ENCODE results near the gene PAF1.

The PAF1 gene

GRCh38 chr19:39362682-39363657, 27.9 kb downstream of the PAF1 start:
- Mint-ChIP-seq H3K4me1 (no peaks in the 10 kb centered on the region), H3K27ac (peak overlapping the region in 1 of 2 donors; percentile 46), H3K4me3 (no peak overlapping the region), H3K27me3 (no peaks in the 10 kb centered on the region), H3K9me3 (no peaks in the 10 kb centered on the region)
- no peak for ATAC-seq
- DNase-seq, result no peak

- Mint-ChIP-seq H3K27ac (peak overlapping the region in 1 of 2 donors; percentile 65), H3K4me3 (no peak overlapping the region), H3K9me3 (no peaks in the 10 kb centered on the region), H3K27me3 (no peaks in the 10 kb centered on the region), H3K4me1 (peaks cover 5% of the 10 kb centered on the region)
- ATAC-seq (no peak), DNase-seq (no peak)
Observed at GRCh38 chr19:39360599-39360998, 30.3 kb downstream of the PAF1 start.

GRCh38 chr19:39359026-39359425, 31.9 kb downstream of the PAF1 start:
- no peaks in the 10 kb centered on the region for H3K27me3 Mint-ChIP-seq
- DNase-seq (no peak), ATAC-seq (no peak)
- H3K27ac Mint-ChIP-seq, result no peak overlapping the region
- no peak overlapping the region for H3K4me3 Mint-ChIP-seq
- no peaks in the 10 kb centered on the region for H3K9me3 Mint-ChIP-seq
- peaks cover 5% of the 10 kb centered on the region for H3K4me1 Mint-ChIP-seq

GRCh38 chr19:39356647-39357046, 34.3 kb downstream of the PAF1 start:
- no peaks in the 10 kb centered on the region for H3K27me3 Mint-ChIP-seq
- ATAC-seq, result no peak
- no peak for DNase-seq
- no peaks in the 10 kb centered on the region for H3K9me3 Mint-ChIP-seq
- H3K27ac Mint-ChIP-seq, result peak overlapping the region; percentile 30 to 40
- peaks cover 13% of the 10 kb centered on the region for H3K4me1 Mint-ChIP-seq
- H3K4me3 Mint-ChIP-seq, result no peak overlapping the region

GRCh38 chr19:39356073-39356472, 34.8 kb downstream of the PAF1 start:
- no peaks in the 10 kb centered on the region for H3K27me3 Mint-ChIP-seq
- H3K4me3 Mint-ChIP-seq, result no peak overlapping the region
- DNase-seq (no peak), ATAC-seq (no peak)
- peaks cover 19% of the 10 kb centered on the region for H3K4me1 Mint-ChIP-seq
- H3K9me3 Mint-ChIP-seq, result no peaks in the 10 kb centered on the region
- H3K27ac Mint-ChIP-seq, result peak overlapping the region; percentile 84 to 85

GRCh38 chr19:39355253-39355652, 35.7 kb downstream of the PAF1 start:
- Mint-ChIP-seq H3K4me1 (peaks cover 20% of the 10 kb centered on the region), H3K27ac (no peak overlapping the region), H3K4me3 (no peak overlapping the region)

GRCh38 chr19:39352381-39353255, 38.3 kb downstream of the PAF1 start:
- peaks cover 38% of the 10 kb centered on the region for H3K4me1 Mint-ChIP-seq
- peak overlapping the region in 1 of 2 donors; percentile 38 for H3K27ac Mint-ChIP-seq
- ATAC-seq (no peak), DNase-seq (no peak)
- no peaks in the 10 kb centered on the region for H3K27me3 Mint-ChIP-seq
- H3K9me3 Mint-ChIP-seq, result no peaks in the 10 kb centered on the region
- no peak overlapping the region for H3K4me3 Mint-ChIP-seq

More at GRCh38 chr19:39355253-39355652, 35.7 kb downstream of the PAF1 start:
- Mint-ChIP-seq H3K9me3 (no peaks in the 10 kb centered on the region), H3K27me3 (no peaks in the 10 kb centered on the region)
- ATAC-seq (no peak), DNase-seq (no peak)

GRCh38 chr19:39351537-39352064, 39.3 kb downstream of the PAF1 start:
- Mint-ChIP-seq H3K4me1 (peaks cover 40% of the 10 kb centered on the region), H3K27ac (peak overlapping the region; percentile 67 to 85), H3K27me3 (no peaks in the 10 kb centered on the region), H3K9me3 (no peaks in the 10 kb centered on the region), H3K4me3 (peak overlapping the region in 1 of 2 donors; percentile 31)
- DNase-seq (peak; percentile 50 to 64), ATAC-seq (peak; percentile 98)

- peaks cover 49% of the 10 kb centered on the region for H3K4me1 Mint-ChIP-seq
- no peaks in the 10 kb centered on the region for H3K9me3 Mint-ChIP-seq
- no peak for ATAC-seq
- no peak overlapping the region for H3K27ac Mint-ChIP-seq
- H3K4me3 Mint-ChIP-seq, result no peak overlapping the region
- no peak for DNase-seq
- H3K27me3 Mint-ChIP-seq, result no peaks in the 10 kb centered on the region
Observed at GRCh38 chr19:39350156-39350555, 40.8 kb downstream of the PAF1 start.

- DNase-seq (no peak), ATAC-seq (no peak)
- Mint-ChIP-seq H3K4me1 (peaks cover 58% of the 10 kb centered on the region), H3K4me3 (no peak overlapping the region), H3K9me3 (no peaks in the 10 kb centered on the region), H3K27me3 (no peaks in the 10 kb centered on the region), H3K27ac (no peak overlapping the region)
Observed at GRCh38 chr19:39349326-39349725, 41.6 kb downstream of the PAF1 start.

- ATAC-seq, result no peak
- H3K27ac Mint-ChIP-seq, result peak overlapping the region; percentile 60 to 67
- no peak for DNase-seq
- peak overlapping the region in 1 of 2 donors; percentile 0 for H3K4me3 Mint-ChIP-seq
- no peaks in the 10 kb centered on the region for H3K27me3 Mint-ChIP-seq
- H3K4me1 Mint-ChIP-seq, result peaks cover 73% of the 10 kb centered on the region
- no peaks in the 10 kb centered on the region for H3K9me3 Mint-ChIP-seq
Observed at GRCh38 chr19:39347332-39348164, 43.4 kb downstream of the PAF1 start.

GRCh38 chr19:39345956-39346355, 45.0 kb downstream of the PAF1 start:
- Mint-ChIP-seq H3K4me1 (peaks cover 65% of the 10 kb centered on the region), H3K4me3 (no peak overlapping the region), H3K27ac (no peak overlapping the region), H3K9me3 (no peaks in the 10 kb centered on the region), H3K27me3 (no peaks in the 10 kb centered on the region)
- DNase-seq, result no peak
- no peak for ATAC-seq

GRCh38 chr19:39342647-39343305, 48.1 kb downstream of the PAF1 start:
- DNase-seq (peak in 1 of 2 donors; percentile 23), ATAC-seq (no peak)
- H3K4me3 Mint-ChIP-seq, result peak overlapping the region; percentile 87
- no peaks in the 10 kb centered on the region for H3K27me3 Mint-ChIP-seq
- H3K27ac Mint-ChIP-seq, result peak overlapping the region; percentile 79 to 85
- peaks cover 73% of the 10 kb centered on the region for H3K4me1 Mint-ChIP-seq
- H3K9me3 Mint-ChIP-seq, result no peaks in the 10 kb centered on the region
